ENCODE results near the gene KRTAP10-3. TPM values are rescaled to one million over a fixed set of nuclear protein-coding genes. Genes with fewer than 3 reads are reported as not detected.

Gene KRTAP10-3
- total RNA-seq, 1 experiment from 2014 or later, result 0.62 TPM

DNA sequence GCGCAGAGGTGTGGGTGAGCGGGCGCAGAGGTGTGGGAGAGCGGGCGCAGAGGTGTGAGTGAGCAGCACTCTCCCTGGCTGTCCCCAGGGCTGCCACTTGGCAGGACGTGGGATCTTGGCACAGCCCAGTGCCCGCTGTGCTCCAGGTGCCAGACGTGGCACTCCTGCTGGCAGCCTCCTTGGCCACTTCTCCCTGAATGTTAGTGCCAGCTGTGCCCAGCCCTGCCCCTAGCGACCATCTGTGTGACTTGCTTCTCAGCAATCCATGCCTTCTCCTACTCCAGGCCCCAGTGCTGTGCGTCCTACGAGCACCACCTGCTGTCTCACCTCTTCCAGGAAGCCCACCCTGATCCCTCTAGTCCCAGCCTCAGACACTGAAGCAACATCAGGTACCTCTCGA is 49.1 kb downstream of the KRTAP10-3 start:
- Histone ChIP-seq H3K4me3 (ENCODE audit: low read depth, low read length, poor library complexity, severe bottlenecking) (no peak overlapping the region), H3K27ac (ENCODE audit: low read depth, low read length, poor library complexity, severe bottlenecking) (no peak overlapping the region), H3K4me1 (ENCODE audit: insufficient read depth, low read length, poor library complexity, severe bottlenecking) (no peaks in the 10 kb centered on the region), H3K9me3 (ENCODE audit: low read depth, low read length, poor library complexity, severe bottlenecking) (no peaks in the 10 kb centered on the region), H3K36me3 (ENCODE audit: insufficient read depth, low read length, poor library complexity, severe bottlenecking) (no peaks in the 10 kb centered on the region), H3K27me3 (replicated peaks; ENCODE audit: insufficient read depth, low read depth, low read length, poor library complexity) (no peaks in the 10 kb centered on the region)
- POLR2A ChIA-PET (ENCODE audit: low non-redundant PET), result no interaction called here
- intact Hi-C loops (cut with micrococcal nuclease; ENCODE audit: unreplicated experiment), result no loop called here
- no peak for DNase-seq (ENCODE audit: low spot score)
- CTCF ChIA-PET, result interaction anchor here (1.5 kb wide), 1 partner anchor 233 kb away, joined by 13 read pairs; no protein-coding TSS in a partner anchor
- no TSS peak for BruUV-seq (replicated peaks)
- TF ChIP-seq, protein P1, sequence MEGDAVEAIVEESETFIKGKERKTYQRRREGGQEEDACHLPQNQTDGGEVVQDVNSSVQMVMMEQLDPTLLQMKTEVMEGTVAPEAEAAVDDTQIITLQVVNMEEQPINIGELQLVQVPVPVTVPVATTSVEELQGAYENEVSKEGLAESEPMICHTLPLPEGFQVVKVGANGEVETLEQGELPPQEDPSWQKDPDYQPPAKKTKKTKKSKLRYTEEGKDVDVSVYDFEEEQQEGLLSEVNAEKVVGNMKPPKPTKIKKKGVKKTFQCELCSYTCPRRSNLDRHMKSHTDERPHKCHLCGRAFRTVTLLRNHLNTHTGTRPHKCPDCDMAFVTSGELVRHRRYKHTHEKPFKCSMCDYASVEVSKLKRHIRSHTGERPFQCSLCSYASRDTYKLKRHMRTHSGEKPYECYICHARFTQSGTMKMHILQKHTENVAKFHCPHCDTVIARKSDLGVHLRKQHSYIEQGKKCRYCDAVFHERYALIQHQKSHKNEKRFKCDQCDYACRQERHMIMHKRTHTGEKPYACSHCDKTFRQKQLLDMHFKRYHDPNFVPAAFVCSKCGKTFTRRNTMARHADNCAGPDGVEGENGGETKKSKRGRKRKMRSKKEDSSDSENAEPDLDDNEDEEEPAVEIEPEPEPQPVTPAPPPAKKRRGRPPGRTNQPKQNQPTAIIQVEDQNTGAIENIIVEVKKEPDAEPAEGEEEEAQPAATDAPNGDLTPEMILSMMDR (conservative IDR thresholded peaks at IDR 0.05; ENCODE audit: low read depth, low read length), result no peak
- no peak for TF ChIP-seq EZH2 (IDR thresholded peaks at IDR 0.05; ENCODE audit: borderline replicate concordance, low read depth, low read length, poor library complexity, severe bottlenecking)

DNA sequence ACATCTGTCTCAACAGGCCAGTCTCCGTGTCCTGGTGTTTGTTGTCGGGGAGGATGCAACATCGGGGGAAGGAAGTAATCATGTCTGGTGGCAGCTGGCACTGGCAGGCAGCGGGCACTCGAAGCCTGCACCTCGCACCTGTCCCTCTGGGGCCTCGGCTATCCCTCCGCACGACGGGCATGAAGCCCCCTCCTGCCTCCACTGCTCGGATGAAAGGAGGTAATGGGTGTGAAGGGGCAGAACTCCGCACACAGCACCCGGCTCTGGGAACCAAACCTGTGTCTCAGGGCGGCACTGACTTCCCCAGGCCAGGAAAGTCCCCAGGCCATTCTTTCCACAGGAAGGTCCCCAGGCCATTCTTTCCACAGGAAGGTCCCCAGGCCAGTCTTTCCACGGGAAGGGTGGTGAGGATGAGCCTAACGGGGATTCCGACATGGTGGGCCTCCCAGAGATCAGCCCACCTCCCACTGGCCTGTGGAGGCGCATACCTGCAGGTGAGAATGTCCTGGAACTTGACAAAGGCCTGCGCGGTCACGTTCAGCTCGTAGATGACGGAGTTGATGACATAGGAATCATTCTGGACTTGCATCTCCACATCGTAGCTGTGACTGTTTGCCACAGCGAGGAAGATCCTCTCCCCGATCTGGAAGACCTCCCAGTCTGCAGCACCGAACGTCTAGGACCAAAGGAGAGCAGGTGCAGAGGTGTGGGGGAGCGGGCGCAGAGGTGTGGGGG is 49.7 kb downstream of the KRTAP10-3 start:
- no peaks in the 10 kb centered on the region for H3K36me3 ChIP-seq (ENCODE audit: insufficient read depth, low read length, poor library complexity, severe bottlenecking)
- ChIA-PET CTCF (no interaction called here), POLR2A (ENCODE audit: low non-redundant PET) (no interaction called here)
- no peaks in the 10 kb centered on the region for H3K27me3 ChIP-seq (replicated peaks; ENCODE audit: insufficient read depth, low read depth, low read length, poor library complexity)
- no peak overlapping the region for H3K4me3 ChIP-seq (ENCODE audit: low read depth, low read length, poor library complexity, severe bottlenecking)
- no TSS peak for BruUV-seq (replicated peaks)
- intact Hi-C loops (cut with micrococcal nuclease; ENCODE audit: unreplicated experiment), result no loop called here
- TF ChIP-seq, protein P1 (conservative IDR thresholded peaks at IDR 0.05; ENCODE audit: low read depth, low read length), result no peak
- TF ChIP-seq EZH2 (IDR thresholded peaks at IDR 0.05; ENCODE audit: borderline replicate concordance, low read depth, low read length, poor library complexity, severe bottlenecking), result no peak
- no peak for DNase-seq (ENCODE audit: low spot score)
- H3K27ac ChIP-seq (ENCODE audit: low read depth, low read length, poor library complexity, severe bottlenecking), result no peak overlapping the region
- H3K9me3 ChIP-seq (ENCODE audit: low read depth, low read length, poor library complexity, severe bottlenecking), result no peaks in the 10 kb centered on the region
- H3K4me1 ChIP-seq (ENCODE audit: insufficient read depth, low read length, poor library complexity, severe bottlenecking), result no peaks in the 10 kb centered on the region

DNA sequence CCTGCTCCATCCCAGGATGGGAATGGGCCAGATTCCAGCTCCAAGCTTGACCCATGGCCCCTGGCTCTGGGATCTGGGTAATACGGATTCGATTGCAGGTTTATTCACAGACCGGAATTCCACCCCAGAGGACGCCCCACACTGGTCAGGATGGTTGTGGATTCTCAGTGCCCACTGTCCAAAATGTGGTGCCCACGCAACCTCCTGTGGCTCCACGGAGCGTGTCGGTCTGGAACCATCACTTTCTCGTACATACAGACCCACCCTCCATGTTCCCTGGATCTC is 50.2 kb downstream of the KRTAP10-3 start:
- Histone ChIP-seq H3K27me3 (replicated peaks; ENCODE audit: insufficient read depth, low read depth, low read length, poor library complexity) (no peaks in the 10 kb centered on the region), H3K4me1 (ENCODE audit: insufficient read depth, low read length, poor library complexity, severe bottlenecking) (no peaks in the 10 kb centered on the region), H3K27ac (ENCODE audit: low read depth, low read length, poor library complexity, severe bottlenecking) (no peak overlapping the region), H3K4me3 (ENCODE audit: low read depth, low read length, poor library complexity, severe bottlenecking) (no peak overlapping the region), H3K36me3 (ENCODE audit: insufficient read depth, low read length, poor library complexity, severe bottlenecking) (no peaks in the 10 kb centered on the region), H3K9me3 (ENCODE audit: low read depth, low read length, poor library complexity, severe bottlenecking) (no peaks in the 10 kb centered on the region)
- DNase-seq (ENCODE audit: low spot score), result no peak
- TF ChIP-seq, protein P1 (conservative IDR thresholded peaks at IDR 0.05; ENCODE audit: low read depth, low read length), result no peak
- no peak for TF ChIP-seq EZH2 (IDR thresholded peaks at IDR 0.05; ENCODE audit: borderline replicate concordance, low read depth, low read length, poor library complexity, severe bottlenecking)
- ChIA-PET POLR2A (ENCODE audit: low non-redundant PET) (no interaction called here), CTCF (no interaction called here)
- BruUV-seq (replicated peaks), result no TSS peak
- intact Hi-C loops (cut with micrococcal nuclease; ENCODE audit: unreplicated experiment), result no loop called here

Other genes starting within 250 kb of the KRTAP10-3 start
- 13.3 and 14.0 TPM in 2 replicates for gene CFAP410, start 219.4 kb downstream of the KRTAP10-3 start, total RNA-seq (2021)
- 0.21 TPM in 1 of 2 replicates, not detected in the other for gene TRPM2, start 205.2 kb downstream of the KRTAP10-3 start, total RNA-seq (2021)
- 1.5 and 3.1 TPM in 2 replicates for gene LRRC3, start 103.3 kb downstream of the KRTAP10-3 start, total RNA-seq (2021)
- gene KRTAP10-1, start 18.6 kb downstream of the KRTAP10-3 start, total RNA-seq (2021), result 0.28 and 0.47 TPM in 2 replicates
- 0.26 and 0.69 TPM in 2 replicates for gene KRTAP10-2, start 7.3 kb downstream of the KRTAP10-3 start, total RNA-seq (2021)
- not detected in 2 replicates for gene KRTAP10-4, start 14.9 kb upstream of the KRTAP10-3 start, total RNA-seq (2021)
- 0.33 TPM in 1 of 2 replicates, not detected in the other for gene KRTAP10-5, start 21.8 kb upstream of the KRTAP10-3 start, total RNA-seq (2021)
- 0.39 TPM in 1 of 2 replicates, not detected in the other for gene KRTAP10-6, start 33.7 kb upstream of the KRTAP10-3 start, total RNA-seq (2021)
- not detected in 2 replicates for gene KRTAP10-7, start 41.8 kb upstream of the KRTAP10-3 start, total RNA-seq (2021)
- not detected in 2 replicates for gene KRTAP10-8, start 53.3 kb upstream of the KRTAP10-3 start, total RNA-seq (2021)
- gene KRTAP10-9, start 68.3 kb upstream of the KRTAP10-3 start, total RNA-seq (2021), result not detected in 2 replicates
- not detected in 2 replicates for gene KRTAP10-10, start 78.6 kb upstream of the KRTAP10-3 start, total RNA-seq (2021)
- gene KRTAP10-11, start 87.6 kb upstream of the KRTAP10-3 start, total RNA-seq (2021), result not detected in 2 replicates
- gene KRTAP12-4, start 95.9 kb upstream of the KRTAP10-3 start, total RNA-seq (2021), result 0.81 and 1.0 TPM in 2 replicates
- gene KRTAP12-3, start 99.1 kb upstream of the KRTAP10-3 start, total RNA-seq (2021), result not detected in 2 replicates
- gene KRTAP12-2, start 108.1 kb upstream of the KRTAP10-3 start, total RNA-seq (2021), result 1.6 and 1.8 TPM in 2 replicates
- 0.80 and 2.8 TPM in 2 replicates for gene KRTAP12-1, start 123.4 kb upstream of the KRTAP10-3 start, total RNA-seq (2021)
- gene KRTAP10-12, start 138.4 kb upstream of the KRTAP10-3 start, total RNA-seq (2021), result not detected in 2 replicates
- 8.3 and 12.4 TPM in 2 replicates for gene TSPEAR, start 152.8 kb upstream of the KRTAP10-3 start, total RNA-seq (2021)
- 204 and 212 TPM in 2 replicates for gene UBE2G2, start 243.0 kb upstream of the KRTAP10-3 start, total RNA-seq (2021)

All from A673 (cell line).